Panc1 (cell line): ENCODE results near the gene PLIN5. TPM values are rescaled to one million over a fixed set of nuclear protein-coding genes. Genes with fewer than 3 reads are reported as not detected.
A peak's percentile ranks its signal among the peaks of the same experiment; 100 is the strongest.

ENCODE experiments used
- ATAC-seq: fragments of 200-7000 bp; cut with Tn5 transposase; 2 replicates; pipeline ENCODE4 v1.9.1; 2020; ENCODE audit warnings: mild to moderate bottlenecking, moderate library complexity
- BruUV-seq: library from RNA; stranded (reverse); fragments of 400-500 nt; replicated peaks from 2 replicates; lab custom pipeline; 2021; lab: Mats Ljungman, UMichigan
- CTCF ChIA-PET: fragments of 300-600 bp; sonication (Branson Sonifier 250); formaldehyde crosslinking; loops from one replicate; lab custom pipeline; 2022; ENCODE audit warnings: antibody characterized with exemption; lab: Charles Lee
- POLR2A ChIA-PET: fragments of 300-600 bp; sonication (Branson Sonifier 250); formaldehyde crosslinking; loops from one replicate; lab custom pipeline; 2022; ENCODE audit warnings: antibody characterized with exemption; lab: Charles Lee
- DNase-seq: peaks from one replicate; pipeline ENCODE4 v3.0.0-alpha.2; 2010; ENCODE audit warnings: low read depth, low spot score
- H3K27ac ChIP-seq: 2 replicates; pipeline ENCODE4 v1.5.1; 2011; ENCODE audit warnings: mild to moderate bottlenecking, low read length, inconsistent platforms
- H3K27me3 ChIP-seq: fragments of 200-500 bp; sonication (Bioruptor generic); 2 replicates; pipeline ENCODE4 v1.6.0; 2014; ENCODE audit warnings: low read length, inconsistent platforms; ENCODE audit not compliant: control insufficient read depth, insufficient read depth
- H3K36me3 ChIP-seq: fragments of 200-500 bp; sonication (Bioruptor generic); 2 replicates; pipeline ENCODE4 v1.5.1; 2014; ENCODE audit warnings: inconsistent platforms, mild to moderate bottlenecking, low read length, moderate library complexity; ENCODE audit not compliant: control insufficient read depth, insufficient read depth
- H3K4me1 ChIP-seq: 2 replicates; pipeline ENCODE4 v1.5.1; 2011; ENCODE audit warnings: inconsistent platforms, mild to moderate bottlenecking, low read length, moderate library complexity; ENCODE audit not compliant: control insufficient read depth, insufficient read depth
- H3K4me3 ChIP-seq, 2 experiments: 2 replicates each; pipeline ENCODE4 v1.5.1; 2011 to 2012; ENCODE audit warnings: low read depth in 2 of 2, low read length in 2 of 2, mild to moderate bottlenecking in 2 of 2, inconsistent platforms in 1 of 2, moderate library complexity in 1 of 2
- H3K9me3 ChIP-seq: fragments of 200-500 bp; sonication (Bioruptor generic); 2 replicates; pipeline ENCODE4 v1.5.1; 2014; ENCODE audit warnings: low read depth, mild to moderate bottlenecking, inconsistent platforms, low read length, moderate library complexity; ENCODE audit not compliant: control insufficient read depth, insufficient read depth
- CTCF ChIP-seq: fragments of 450-650 bp; IDR thresholded peaks from 2 replicates; pipeline ENCODE4 v1.5.1; 2017; ENCODE audit warnings: mild to moderate bottlenecking
- POLR2AphosphoS5 ChIP-seq: IDR thresholded peaks from 2 replicates; pipeline ENCODE4 v1.6.1; 2012; ENCODE audit warnings: mild to moderate bottlenecking, low read depth, low read length, moderate library complexity
- REST ChIP-seq, 2 experiments: IDR thresholded peaks; 2 replicates each; pipeline ENCODE4 v1.6.1; 2011 to 2012; ENCODE audit warnings: low read depth in 2 of 2, control low read depth in 1 of 2, low read length in 1 of 2, mild to moderate bottlenecking in 1 of 2, moderate library complexity in 1 of 2; ENCODE audit not compliant: insufficient read depth in 1 of 2
- SIN3A ChIP-seq: IDR thresholded peaks from 2 replicates; pipeline ENCODE4 v1.6.1; 2012; ENCODE audit warnings: low read depth, mild to moderate bottlenecking, low read length, moderate library complexity, borderline replicate concordance; ENCODE audit not compliant: insufficient read depth
- TCF7L2 ChIP-seq: IDR thresholded peaks from 2 replicates; pipeline ENCODE4 v1.6.1; 2011; ENCODE audit warnings: mild to moderate bottlenecking, low read depth, low read length, inconsistent platforms
- in situ Hi-C: cut with HindIII; loops from 2 replicates; pipeline ENCODE4 v1.10.0; 2016; ENCODE audit warnings: low sequenced_read_pairs, low pct_unique_long_range_greater_than_20kb
- intact Hi-C: fragments of 100-400 bp; cut with micrococcal nuclease; formaldehyde crosslinking; loops from one replicate; pipeline ENCODE4 v1.10.0; 2022; ENCODE audit not compliant: unreplicated experiment
- total RNA-seq: library from RNA; stranded (reverse); gene quantifications from one replicate; pipeline ENCODE4 v1.2.1, GENCODE V29; 2021; ENCODE audit not compliant: unreplicated experiment

The PLIN5 gene
- total RNA-seq, 1 experiment from 2014 or later, result 0.64 TPM

GRCh38 chr19:4521170-4521887 is 13.7 kb downstream of the PLIN5 start:
- intact Hi-C loops (no loop called here), in situ Hi-C loops (no loop called here)
- no peak for TF ChIP-seq TCF7L2
- TF ChIP-seq CTCF, result no peak
- TF ChIP-seq REST (IDR thresholded peaks at IDR 0.05; ENCODE audit: insufficient read depth in 1 of 2, low read depth in 2 of 2, low read length in 1 of 2), result no peak
- TF ChIP-seq POLR2AphosphoS5, result no peak
- no peak for TF ChIP-seq SIN3A
- ATAC-seq (no peak), DNase-seq (no peak)
- Histone ChIP-seq H3K27ac (no peak overlapping the region), H3K36me3 (no peaks in the 10 kb centered on the region), H3K4me3 (no peak overlapping the region), H3K4me1 (peaks cover 19% of the 10 kb centered on the region), H3K27me3 (no peaks in the 10 kb centered on the region), H3K9me3 (no peaks in the 10 kb centered on the region)
- BruUV-seq, result no TSS peak
- POLR2A ChIA-PET, result no interaction called here
- CTCF ChIA-PET, result no interaction called here

GRCh38 chr19:4519521-4520277 is 15.3 kb downstream of the PLIN5 start:
- DNase-seq (no peak), ATAC-seq (peak; percentile 3; the same call in 1 of the 2 replicates)
- CTCF ChIA-PET, result no interaction called here
- Histone ChIP-seq H3K9me3 (no peaks in the 10 kb centered on the region), H3K27me3 (no peaks in the 10 kb centered on the region), H3K4me1 (peaks cover 19% of the 10 kb centered on the region), H3K27ac (peak overlapping the region; percentile 75; the same call in 1 of the 2 replicates), H3K36me3 (no peaks in the 10 kb centered on the region), H3K4me3 (no peak overlapping the region)
- POLR2A ChIA-PET, result no interaction called here
- TF ChIP-seq REST (IDR thresholded peaks at IDR 0.05; ENCODE audit: insufficient read depth in 1 of 2, low read depth in 2 of 2, low read length in 1 of 2), result no peak
- TF ChIP-seq CTCF, result no peak
- TF ChIP-seq POLR2AphosphoS5, result no peak
- TF ChIP-seq SIN3A, result no peak
- TF ChIP-seq TCF7L2, result no peak
- BruUV-seq, result no TSS peak
- in situ Hi-C loops (no loop called here), intact Hi-C loops (no loop called here)
